K562 (cell line): ENCODE results near the gene UMAD1. TPM values are rescaled to one million over a fixed set of nuclear protein-coding genes. Genes with fewer than 3 reads are reported as not detected.

Experiments used
- ATAC-seq: fragments of 200-7000 bp; cut with Tn5 transposase; 3 replicates; pipeline ENCODE4 v1.9.1; 2020; ENCODE audit warnings: moderate library complexity
- BruUV-seq: library from RNA; stranded (reverse); fragments of 400-500 nt; replicated peaks from 2 replicates; lab custom pipeline; 2021; lab: Mats Ljungman, UMichigan
- CTCF ChIA-PET: fragments of 300-600 bp; formaldehyde crosslinking; extraction: SDS; loops from one replicate; lab custom pipeline; 2021; ENCODE audit warnings: low intra/inter-chr PET ratio; lab: Yijun Ruan, JAX
- POLR2A ChIA-PET: fragments of 300-600, 350-650 bp; sonication (Branson Sonifier 250); formaldehyde crosslinking; extraction: SDS; loops from one replicate; lab custom pipeline; 2021; ENCODE audit warnings: antibody characterized with exemption, inconsistent platforms; lab: Yijun Ruan, JAX
- DNase-seq, 4 experiments: peaks; one replicate each; pipeline versions ENCODE4 v3.0.0 to v3.0.0-alpha.2; 2011 to 2018; ENCODE audit warnings: low spot score in 3 of 4, mixed read lengths in 3 of 4; ENCODE audit errors: extremely low read depth in 1 of 4
- FAIRE-seq: peaks from 2 replicates; lab custom pipeline; 2011; peaks lifted over from hg19 to GRCh38; lab: Jason Lieb, UNC
- H2AFZ ChIP-seq: 2 replicates; pipeline ENCODE4 v1.6.0; 2011; ENCODE audit warnings: low read depth, low read length, control low read depth, inconsistent platforms
- H3K27ac ChIP-seq: fragments of 200-600 bp; 3 replicates; pipeline ENCODE4 v1.8.0; 2011; ENCODE audit warnings: low read depth, mild to moderate bottlenecking, control low read depth, inconsistent platforms, low read length, moderate library complexity, mixed read lengths; ENCODE audit errors: extremely low read depth
- H3K27me3 ChIP-seq, 2 experiments: fragments of 300-600 bp in 1 of 2; 2 replicates in 1 of 2; 3 replicates in 1 of 2; pipeline versions ENCODE4 v1.6.0 to v1.8.0; 2011; ENCODE audit warnings: inconsistent platforms in 2 of 2, low read length in 2 of 2, mild to moderate bottlenecking in 1 of 2, mixed read lengths in 1 of 2, moderate library complexity in 1 of 2; ENCODE audit not compliant: control insufficient read depth in 2 of 2, insufficient read depth in 2 of 2
- H3K36me3 ChIP-seq: fragments of 300-600 bp; 3 replicates; pipeline ENCODE4 v1.8.0; 2011; ENCODE audit warnings: mild to moderate bottlenecking, low read length, inconsistent platforms; ENCODE audit not compliant: control insufficient read depth, insufficient read depth
- H3K4me1 ChIP-seq, 2 experiments: fragments of 200-600 bp in 1 of 2; replicated peaks in 1 of 2; 2 replicates in 1 of 2; 3 replicates in 1 of 2; pipeline versions ENCODE4 v1.5.1 to v1.8.0; 2011; ENCODE audit warnings: inconsistent platforms in 2 of 2, low read length in 2 of 2, mild to moderate bottlenecking in 1 of 2, mixed read lengths in 1 of 2, moderate library complexity in 1 of 2; ENCODE audit not compliant: control insufficient read depth in 2 of 2, insufficient read depth in 2 of 2
- H3K4me2 ChIP-seq: 2 replicates; pipeline ENCODE4 v1.6.1; 2011; ENCODE audit warnings: low read length, control low read depth, inconsistent platforms, mixed read lengths; ENCODE audit not compliant: insufficient read depth
- H3K4me3 ChIP-seq: fragments of 200-600 bp; sonication (generic), shearing (Covaris generic); 2 replicates; pipeline ENCODE4 v1.5.1; 2016; ENCODE audit warnings: control low read depth, inconsistent platforms
- H3K79me2 ChIP-seq: fragments of 200-600 bp; 3 replicates; pipeline ENCODE4 v1.8.0; 2011; ENCODE audit warnings: low read length, inconsistent platforms; ENCODE audit not compliant: control insufficient read depth, insufficient read depth
- H3K9ac ChIP-seq, 2 experiments: 2 replicates each; pipeline versions ENCODE4 v1.6.0 to v1.6.1; 2011; ENCODE audit warnings: low read depth in 2 of 2, low read length in 2 of 2, control low read depth in 1 of 2, inconsistent platforms in 1 of 2, mild to moderate bottlenecking in 1 of 2, mixed read lengths in 1 of 2; ENCODE audit not compliant: insufficient read depth in 1 of 2
- H3K9me1 ChIP-seq: one replicate; pipeline ENCODE4 v1.6.0; 2011; ENCODE audit warnings: inconsistent platforms, mild to moderate bottlenecking, low read length, moderate library complexity; ENCODE audit not compliant: control insufficient read depth, insufficient read depth
- H3K9me3 ChIP-seq: replicated peaks from 2 replicates; pipeline ENCODE4 v1.5.1; 2011; ENCODE audit warnings: low read depth, low read length, inconsistent platforms; ENCODE audit not compliant: control insufficient read depth, insufficient read depth
- H4K20me1 ChIP-seq: replicated peaks from 2 replicates; pipeline ENCODE4 v1.6.1; 2011; ENCODE audit warnings: low read length, inconsistent platforms, mixed read lengths; ENCODE audit not compliant: control insufficient read depth, insufficient read depth
- CXXC5 ChIP-seq: fragments of 250-450 bp; sonication (Bioruptor Pico); IDR thresholded peaks from 2 replicates; pipeline ENCODE4 v1.8.0; 2022; ENCODE audit warnings: inconsistent platforms, mild to moderate bottlenecking, moderate library complexity
- TCF3 ChIP-seq: sonication (generic); formaldehyde crosslinking; IDR thresholded peaks from 2 replicates; pipeline ENCODE4 v1.4.0; 2020; ENCODE audit warnings: mild to moderate bottlenecking, missing genetic modification reagents
- ZNF707 ChIP-seq: fragments of 250-450 bp; sonication (Bioruptor Pico); conservative IDR thresholded peaks from 2 replicates; pipeline ENCODE4 v1.8.0; 2022; ENCODE audit warnings: inconsistent platforms, mild to moderate bottlenecking, moderate library complexity
- WGBS: fragments of 100-300 bp; shearing (Covaris generic); methylation state at CpG from one replicate; pipeline ENCODE4 v1.1.6; 2016; ENCODE audit warnings: low coverage, mixed read lengths; ENCODE audit not compliant: insufficient coverage; ENCODE audit errors: missing lambda C conversion rate; 5-methylcytosine and 5-hydroxymethylcytosine counted together
- in situ Hi-C: fragments of 300-500 bp; cut with MboI; formaldehyde crosslinking; loops from 4 replicates; pipeline ENCODE4 v1.15.0; 2018; ENCODE audit warnings: inconsistent platforms, mixed read lengths
- intact Hi-C: fragments of 100-400 bp; cut with micrococcal nuclease; formaldehyde crosslinking; loops from 2 replicates; pipeline ENCODE4 v1.14.2; 2022
- polyA plus RNA-seq, 8 experiments: library from polyadenylated mRNA; depleted of rRNA in 4 of 8; stranded (reverse) in 5 of 8; unstranded in 3 of 8; fragments of >200 nt; fragmentation: Nextera tagmentation in 2 of 8; fragmentation: Illumina TruSeq in 1 of 8; extraction: Ambion mirVana in 2 of 8; extraction: Trizol in 1 of 8; gene quantifications; 2 replicates each; pipeline versions ENCODE4 v1.2.1 to v1.2.3, GENCODE V29; 2011 to 2014; ENCODE audit warnings: inconsistent platforms in 1 of 8, missing spikeins in 1 of 8
- total RNA-seq, 7 experiments: library from RNA; depleted of rRNA in 6 of 7; stranded (reverse); fragments of >200 nt in 6 of 7; fragmentation: Illumina TruSeq in 2 of 7; extraction: Trizol in 2 of 7; gene quantifications; 2 replicates each; pipeline versions ENCODE4 v1.2.1 to v1.2.3, GENCODE V29; 2011 to 2021; ENCODE audit warnings: low replicate concordance in 1 of 7

The UMAD1 gene
- total and polyA plus RNA-seq, 9 of the 15 experiments (the other 6 are each of a cell fraction or from before 2014, with no cell fraction given) = 9.0 to 26.7 (median 13.3) TPM

GRCh38 chr7:7628476-7628875, 12.1 kb upstream of the UMAD1 start (continued):
- TF ChIP-seq CXXC5 (CRISPR knock-in tag) = no peak
- TF ChIP-seq, all 486 proteins: peak for 0

- no TSS peak for BruUV-seq
- intact Hi-C loops = no loop called here
- ChIA-PET POLR2A (interaction anchor here (1.7 kb wide), 1 partner anchor 10 kb away, joined by 6 read pairs; the partner anchor contains the start of gene UMAD1), CTCF (no interaction called here)
- FAIRE-seq = no peak
- 71% methylated on average over 1 of the region's 1 CpG for WGBS
- Histone ChIP-seq H3K4me3 (no peak overlapping the region), H3K36me3 (no peaks in the 10 kb centered on the region; the same call in 2 of the 3 replicates), H2AFZ (no peak overlapping the region), H3K27ac (no peak overlapping the region), H3K9me3 (no peaks in the 10 kb centered on the region; the same call in 1 of the 2 replicates), H4K20me1 (no peaks in the 10 kb centered on the region), H3K4me2 (no peak overlapping the region), H3K79me2 (no peaks in the 10 kb centered on the region)
- no peak for ATAC-seq
- in situ Hi-C loops = no loop called here
- TF ChIP-seq ZNF707 (CRISPR knock-in tag) = peak; percentile 90
- TF ChIP-seq TCF3 (CRISPR knock-in tag) = no peak
- TF ChIP-seq, all 486 proteins: peak for 1
- no peaks in the 10 kb centered on the region for H3K27me3 ChIP-seq
- H3K4me1 ChIP-seq = no peaks in the 10 kb centered on the region
- no peaks in the 10 kb centered on the region for H3K9me1 ChIP-seq
- no peak overlapping the region for H3K9ac ChIP-seq
- no peak for DNase-seq
Measured at GRCh38 chr7:7630626-7631329, 9.8 kb upstream of the UMAD1 start.
